ENCODE results near the gene CIART. TPM values are rescaled to one million over a fixed set of nuclear protein-coding genes. Genes with fewer than 3 reads are reported as not detected.
A peak's percentile ranks its signal among the peaks of the same experiment; 100 is the strongest.

CIART gene
- total RNA-seq, 2 experiments from 2014 or later: 3.6 to 5.1 TPM

GRCh38 chr1:150268705-150269403 lies 13.5 kb upstream of the CIART start, which contains the start of gene APH1A:
Gene APH1A, minus strand, starts transcription at chr1:150269016. Its CDS starts 206 bp downstream, at chr1:150268810.
- ATAC-seq (peak; percentile 98), DNase-seq (peak; percentile 97)
- intact Hi-C loops (cut with micrococcal nuclease): no loop called here
- Mint-ChIP-seq H3K36me3 (ENCODE audit: low read depth) (peaks cover 24% of the 10 kb centered on the region), H3K27ac (peak within 1 kb of the TSS; percentile 96), H3K9me3 (no peaks in the 10 kb centered on the region), H3K4me3 (peak within 1 kb of the TSS; percentile 96), H3K27me3 (no peaks in the 10 kb centered on the region), H3K4me1 (ENCODE audit: low read depth) (peaks cover 18% of the 10 kb centered on the region)
- TF ChIP-seq CTCF (IDR thresholded peaks at IDR 0.05): no peak
- ChIA-PET POLR2A (interaction anchor here (0.6 to 2.2 kb wide), 9 partner anchors 8 to 381 kb away, joined by 3 to 7 read pairs (median 4); a partner anchor contains a TSS), CTCF (interaction anchor here (3.0 kb wide), 1 partner anchor 13 kb away, joined by 15 read pairs; no protein-coding TSS in a partner anchor)

- DNase-seq (no peak), ATAC-seq (no peak)
- peaks cover 18% of the 10 kb centered on the region for H3K4me1 Mint-ChIP-seq (ENCODE audit: low read depth)
- peak overlapping the region; percentile 96 for H3K27ac Mint-ChIP-seq
- intact Hi-C loops (cut with micrococcal nuclease): no loop called here
- no peaks in the 10 kb centered on the region for H3K9me3 Mint-ChIP-seq
- CTCF ChIA-PET: interaction anchor here (3.0 kb wide), 1 partner anchor 14 kb away, joined by 15 read pairs; no protein-coding TSS in a partner anchor
- peak overlapping the region; percentile 96 for H3K4me3 Mint-ChIP-seq
- POLR2A ChIA-PET: interaction anchor here (0.6 to 2.2 kb wide), 10 partner anchors 9 to 382 kb away, joined by 3 to 7 read pairs (median 4); a partner anchor contains a TSS
- TF ChIP-seq CTCF (IDR thresholded peaks at IDR 0.05): no peak
- H3K36me3 Mint-ChIP-seq (ENCODE audit: low read depth): peaks cover 24% of the 10 kb centered on the region
- H3K27me3 Mint-ChIP-seq: no peaks in the 10 kb centered on the region
These were observed 12.9 kb upstream of the CIART start for GRCh38 chr1:150269451-150269850.

- ATAC-seq (no peak), DNase-seq (no peak)
- Mint-ChIP-seq H3K4me3 (no peak overlapping the region), H3K9me3 (no peaks in the 10 kb centered on the region), H3K36me3 (ENCODE audit: low read depth) (peaks cover 16% of the 10 kb centered on the region), H3K27ac (no peak overlapping the region), H3K4me1 (ENCODE audit: low read depth) (peaks cover 18% of the 10 kb centered on the region), H3K27me3 (no peaks in the 10 kb centered on the region)
- TF ChIP-seq CTCF (IDR thresholded peaks at IDR 0.05): no peak
- ChIA-PET POLR2A (interaction anchor here (1.2 kb wide), 1 partner anchor 16 kb away, joined by 3 read pairs; no protein-coding TSS in a partner anchor), CTCF (interaction anchor here (0.8 to 3.9 kb wide), 4 partner anchors 10 to 17 kb away, joined by 3 to 21 read pairs (median 9); no protein-coding TSS in a partner anchor)
- intact Hi-C loops (cut with micrococcal nuclease): no loop called here
These were observed 10.9 kb upstream of the CIART start for GRCh38 chr1:150271291-150271959.

GRCh38 chr1:150273311-150273710 lies 9.0 kb upstream of the CIART start:
- Mint-ChIP-seq H3K27ac (no peak overlapping the region), H3K4me1 (ENCODE audit: low read depth) (peaks cover 5% of the 10 kb centered on the region), H3K9me3 (no peaks in the 10 kb centered on the region), H3K36me3 (ENCODE audit: low read depth) (peaks cover 2% of the 10 kb centered on the region), H3K4me3 (no peak overlapping the region), H3K27me3 (no peaks in the 10 kb centered on the region)
- ATAC-seq (no peak), DNase-seq (no peak)
- POLR2A ChIA-PET: interaction anchor here (0.8 kb wide), 1 partner anchor 16 kb away, joined by 3 read pairs; the partner anchor contains the start of gene CA14
- TF ChIP-seq CTCF (IDR thresholded peaks at IDR 0.05): no peak
- CTCF ChIA-PET: interaction anchor here (0.7 to 3.9 kb wide), 3 partner anchors 8 to 18 kb away, joined by 3 to 21 read pairs (median 14); no protein-coding TSS in a partner anchor
- intact Hi-C loops (cut with micrococcal nuclease): no loop called here

Measured in activated CD8-positive, alpha-beta T cell treated with anti-CD3 and anti-CD28 coated beads for 36 hours (primary cell).